Activated CD4-positive, alpha-beta memory T cell treated with anti-CD3 and anti-CD28 coated beads for 36 hours (primary cell): Measurements from ENCODE around the gene CLP1. TPM values are rescaled to one million over a fixed set of nuclear protein-coding genes. Genes with fewer than 3 reads are reported as not detected.
A peak's percentile ranks its signal among the peaks of the same experiment; 100 is the strongest.
"Not testable (repeated sequence)": the region's sequence is repeated elsewhere in the genome, so short reads cannot be mapped to it uniquely, and the experiment has no call there.

Experiments
- CTCF ChIA-PET: fragments of 350-600 bp; sonication (Branson Sonifier 250); formaldehyde crosslinking; loops from one replicate; lab custom pipeline; 2021; ENCODE audit warnings: antibody characterized with exemption, inconsistent platforms; lab: Charles Lee
- POLR2A ChIA-PET: fragments of 350-600 bp; sonication (Branson Sonifier 250); formaldehyde crosslinking; loops from one replicate; lab custom pipeline; 2021; ENCODE audit warnings: antibody characterized with exemption; lab: Charles Lee
- DNase-seq: peaks from one replicate; pipeline ENCODE4 v3.0.0-alpha.2; 2020
- H3K27ac Mint-ChIP-seq: one replicate; pipeline ENCODE4 v1.8.0; 2021; ENCODE audit warnings: mixed read lengths
- H3K27me3 Mint-ChIP-seq: one replicate; pipeline ENCODE4 v1.8.0; 2021; ENCODE audit warnings: mixed read lengths
- H3K36me3 Mint-ChIP-seq: one replicate; pipeline ENCODE4 v1.8.0; 2021; ENCODE audit warnings: mixed read lengths
- H3K4me1 Mint-ChIP-seq: one replicate; pipeline ENCODE4 v1.8.0; 2021; ENCODE audit warnings: low read depth, mixed read lengths
- H3K4me3 Mint-ChIP-seq: one replicate; pipeline ENCODE4 v1.8.0; 2021; ENCODE audit warnings: mild to moderate bottlenecking, mixed read lengths
- H3K9me3 Mint-ChIP-seq: one replicate; pipeline ENCODE4 v1.8.0; 2021; ENCODE audit warnings: mixed read lengths
- intact Hi-C: fragments of 100-400 bp; cut with micrococcal nuclease; formaldehyde crosslinking; loops from one replicate; pipeline ENCODE4 v1.15.1; 2023
- total RNA-seq, 2 experiments: library from RNA; stranded (reverse); gene quantifications; one replicate each; pipeline ENCODE4 v1.2.3, GENCODE V29; 2021

The CLP1 gene
- total RNA-seq, 2 experiments from 2014 or later = 13.9 to 15.2 TPM

GRCh38 chr11:57667117-57667735, 9.7 kb downstream of the CLP1 start:
- DNase-seq = peak; percentile 95
- peaks cover 13% of the 10 kb centered on the region for H3K36me3 Mint-ChIP-seq

GRCh38 chr11:57667736-57668433, 10.3 kb downstream of the CLP1 start, which contains the start of gene ZDHHC5:
TSS of gene ZDHHC5 (plus strand) at chr11:57668114. CDS start at chr11:57673091, 4,977 bp downstream.
- H3K36me3 Mint-ChIP-seq = peaks cover 15% of the 10 kb centered on the region
- CTCF ChIA-PET = interaction anchor here (0.7 kb wide), 1 partner anchor 99 kb away, joined by 4 read pairs; no protein-coding TSS in a partner anchor
- intact Hi-C loops = loop anchor here (1.0 to 10.0 kb wide), 13 partner anchors 11 to 1887 kb away; partner anchors contain the start of genes CLP1, MED19, SELENOH and SSRP1
- POLR2A ChIA-PET = interaction anchor here (0.6 to 2.3 kb wide), 8 partner anchors 9 to 887 kb away, joined by 3 to 8 read pairs (median 4); partner anchors contain the start of genes CLP1, SELENOH and YPEL4
- H3K9me3 Mint-ChIP-seq = no peaks in the 10 kb centered on the region
- DNase-seq = peak; percentile 100
- H3K27ac Mint-ChIP-seq = peak within 1 kb of the TSS; percentile 100
- peak within 1 kb of the TSS; percentile 83 for H3K4me3 Mint-ChIP-seq
- no peaks in the 10 kb centered on the region for H3K27me3 Mint-ChIP-seq
- peaks cover 41% of the 10 kb centered on the region for H3K4me1 Mint-ChIP-seq

More at GRCh38 chr11:57667117-57667735, 9.7 kb downstream of the CLP1 start:
- peak overlapping the region; percentile 83 for H3K4me3 Mint-ChIP-seq
- POLR2A ChIA-PET = interaction anchor here (0.6 to 2.3 kb wide), 9 partner anchors 9 to 241 kb away, joined by 3 to 8 read pairs (median 3); partner anchors contain the start of genes CLP1, SELENOH and YPEL4
- peak overlapping the region; percentile 100 for H3K27ac Mint-ChIP-seq
- H3K4me1 Mint-ChIP-seq = peaks cover 39% of the 10 kb centered on the region
- no peaks in the 10 kb centered on the region for H3K27me3 Mint-ChIP-seq
- CTCF ChIA-PET = interaction anchor here (0.7 to 1.8 kb wide), 2 partner anchors 9 to 133 kb away, joined by 4 to 5 read pairs; partner anchors contain the start of gene CLP1
- intact Hi-C loops = loop anchor here (1.0 to 10.0 kb wide), 13 partner anchors 10 to 1888 kb away; partner anchors contain the start of genes CLP1, MED19, SELENOH and SSRP1
- no peaks in the 10 kb centered on the region for H3K9me3 Mint-ChIP-seq

GRCh38 chr11:57668434-57668782, 10.8 kb downstream of the CLP1 start:
- no peaks in the 10 kb centered on the region for H3K9me3 Mint-ChIP-seq
- H3K4me1 Mint-ChIP-seq = peaks cover 46% of the 10 kb centered on the region
- ChIA-PET POLR2A (interaction anchor here (1.0 to 1.5 kb wide), 5 partner anchors 9 to 886 kb away, joined by 3 to 4 read pairs (median 3); partner anchors contain the start of gene YPEL4), CTCF (interaction anchor here (0.7 kb wide), 1 partner anchor 100 kb away, joined by 4 read pairs; no protein-coding TSS in a partner anchor)
- no peaks in the 10 kb centered on the region for H3K27me3 Mint-ChIP-seq
- H3K36me3 Mint-ChIP-seq = peaks cover 21% of the 10 kb centered on the region
- peak overlapping the region; percentile 83 for H3K4me3 Mint-ChIP-seq
- intact Hi-C loops = loop anchor here (5.0 to 10.0 kb wide), 2 partner anchors 854 to 1886 kb away; no protein-coding TSS in a partner anchor
- DNase-seq = no peak
- peak overlapping the region; percentile 100 for H3K27ac Mint-ChIP-seq

- H3K27me3 Mint-ChIP-seq = no peaks in the 10 kb centered on the region
- POLR2A ChIA-PET = no interaction called here
- no peaks in the 10 kb centered on the region for H3K9me3 Mint-ChIP-seq
- CTCF ChIA-PET = interaction anchor here (2.0 kb wide), 1 partner anchor 216 kb away, joined by 6 read pairs; no protein-coding TSS in a partner anchor
- peaks cover 43% of the 10 kb centered on the region for H3K36me3 Mint-ChIP-seq
- intact Hi-C loops = no loop called here
- H3K4me3 Mint-ChIP-seq = no peak overlapping the region
- DNase-seq = no peak
- peak overlapping the region; percentile 13 for H3K27ac Mint-ChIP-seq
- H3K4me1 Mint-ChIP-seq = peaks cover 78% of the 10 kb centered on the region
Observed at GRCh38 chr11:57674251-57674650, 16.7 kb downstream of the CLP1 start.

GRCh38 chr11:57675176-57675941, 17.8 kb downstream of the CLP1 start:
- CTCF ChIA-PET = interaction anchor here (1.1 to 2.0 kb wide), 3 partner anchors 125 to 217 kb away, joined by 4 to 6 read pairs (median 5); no protein-coding TSS in a partner anchor
- no peak overlapping the region for H3K4me3 Mint-ChIP-seq
- peaks cover 44% of the 10 kb centered on the region for H3K36me3 Mint-ChIP-seq
- intact Hi-C loops = no loop called here
- no peaks in the 10 kb centered on the region for H3K9me3 Mint-ChIP-seq
- DNase-seq = no peak
- no peaks in the 10 kb centered on the region for H3K27me3 Mint-ChIP-seq
- H3K4me1 Mint-ChIP-seq = peaks cover 80% of the 10 kb centered on the region
- POLR2A ChIA-PET = interaction anchor here (1.4 kb wide), 1 partner anchor 9 kb away, joined by 3 read pairs; no protein-coding TSS in a partner anchor
- H3K27ac Mint-ChIP-seq = peak overlapping the region; percentile 55

GRCh38 chr11:57679396-57679795, 21.8 kb downstream of the CLP1 start:
- POLR2A ChIA-PET = interaction anchor here (1.0 to 1.6 kb wide), 2 partner anchors 11 to 13 kb away, joined by 3 to 4 read pairs; partner anchors contain the start of gene ZDHHC5
- intact Hi-C loops = no loop called here
- CTCF ChIA-PET = interaction anchor here (1.1 kb wide), 1 partner anchor 112 kb away, joined by 4 read pairs; the partner anchor contains the start of gene UBE2L6
- Mint-ChIP-seq H3K36me3 (peaks cover 44% of the 10 kb centered on the region), H3K9me3 (no peaks in the 10 kb centered on the region), H3K4me3 (no peak overlapping the region), H3K27ac (peak overlapping the region; percentile 82), H3K4me1 (peaks cover 66% of the 10 kb centered on the region), H3K27me3 (no peaks in the 10 kb centered on the region)
- no peak for DNase-seq

- DNase-seq = no peak
- peak overlapping the region; percentile 82 for H3K27ac Mint-ChIP-seq
- no peak overlapping the region for H3K4me3 Mint-ChIP-seq
- no peaks in the 10 kb centered on the region for H3K9me3 Mint-ChIP-seq
- peaks cover 43% of the 10 kb centered on the region for H3K36me3 Mint-ChIP-seq
- H3K27me3 Mint-ChIP-seq = no peaks in the 10 kb centered on the region
- ChIA-PET CTCF (interaction anchor here (1.1 to 1.5 kb wide), 2 partner anchors 113 to 120 kb away, joined by 4 to 7 read pairs; partner anchors contain the start of gene UBE2L6), POLR2A (no interaction called here)
- H3K4me1 Mint-ChIP-seq = peaks cover 55% of the 10 kb centered on the region
- intact Hi-C loops = loop anchor here (5.0 kb wide), 1 partner anchor 832 kb away; no protein-coding TSS in a partner anchor
Observed at GRCh38 chr11:57680552-57680874, 23.0 kb downstream of the CLP1 start.

- POLR2A ChIA-PET = no interaction called here
- Mint-ChIP-seq H3K4me3 (no peak overlapping the region), H3K4me1 (peaks cover 49% of the 10 kb centered on the region), H3K36me3 (peaks cover 39% of the 10 kb centered on the region), H3K27me3 (no peaks in the 10 kb centered on the region), H3K9me3 (no peaks in the 10 kb centered on the region), H3K27ac (peak overlapping the region; percentile 82)
- CTCF ChIA-PET = interaction anchor here (1.5 kb wide), 1 partner anchor 119 kb away, joined by 7 read pairs; no protein-coding TSS in a partner anchor
- intact Hi-C loops = loop anchor here (5.0 kb wide), 1 partner anchor 831 kb away; no protein-coding TSS in a partner anchor
- no peak for DNase-seq
Observed at GRCh38 chr11:57681168-57681567, 23.6 kb downstream of the CLP1 start.

GRCh38 chr11:57690474-57690873, 32.9 kb downstream of the CLP1 start:
- H3K4me3 Mint-ChIP-seq, CTCF ChIA-PET, H3K9me3 Mint-ChIP-seq, H3K27me3 Mint-ChIP-seq, H3K4me1 Mint-ChIP-seq, POLR2A ChIA-PET, DNase-seq, H3K27ac Mint-ChIP-seq, intact Hi-C loops: not testable (repeated sequence)
- H3K36me3 Mint-ChIP-seq = peaks cover 35% of the 10 kb centered on the region

GRCh38 chr11:57698843-57699365, 41.3 kb downstream of the CLP1 start:
- H3K4me1 Mint-ChIP-seq = no peaks in the 10 kb centered on the region
- DNase-seq = no peak
- ChIA-PET POLR2A (interaction anchor here (0.8 kb wide), 1 partner anchor 11 kb away, joined by 4 read pairs; no protein-coding TSS in a partner anchor), CTCF (no interaction called here)
- H3K27ac Mint-ChIP-seq = no peak overlapping the region
- intact Hi-C loops = no loop called here
- H3K36me3 Mint-ChIP-seq = peaks cover 37% of the 10 kb centered on the region
- H3K27me3 Mint-ChIP-seq = no peaks in the 10 kb centered on the region
- no peaks in the 10 kb centered on the region for H3K9me3 Mint-ChIP-seq
- H3K4me3 Mint-ChIP-seq = no peak overlapping the region

GRCh38 chr11:57699813-57700212, 42.3 kb downstream of the CLP1 start:
- H3K27me3 Mint-ChIP-seq = no peaks in the 10 kb centered on the region
- peak overlapping the region; percentile 24 for H3K27ac Mint-ChIP-seq
- CTCF ChIA-PET = no interaction called here
- DNase-seq = no peak
- POLR2A ChIA-PET = interaction anchor here (0.8 kb wide), 1 partner anchor 10 kb away, joined by 4 read pairs; no protein-coding TSS in a partner anchor
- H3K4me3 Mint-ChIP-seq = no peak overlapping the region
- intact Hi-C loops = no loop called here
- H3K36me3 Mint-ChIP-seq = peaks cover 41% of the 10 kb centered on the region
- H3K4me1 Mint-ChIP-seq = no peaks in the 10 kb centered on the region
- no peaks in the 10 kb centered on the region for H3K9me3 Mint-ChIP-seq
